BJ (cell line): ENCODE measurements around the gene FANCC. TPM values are rescaled to one million over a fixed set of nuclear protein-coding genes. Genes with fewer than 3 reads are reported as not detected.
A peak's percentile ranks its signal among the peaks of the same experiment; 100 is the strongest.

Experiments used
- CTCF ChIA-PET: fragments of 350-600 bp; formaldehyde crosslinking; extraction: SDS; loops from one replicate; lab custom pipeline; 2021; ENCODE audit warnings: antibody characterized with exemption, inconsistent platforms; lab: Yijun Ruan, JAX
- POLR2A ChIA-PET: fragments of 300-600 bp; sonication (Branson Sonifier 250); formaldehyde crosslinking; extraction: SDS; loops from one replicate; lab custom pipeline; 2021; ENCODE audit warnings: antibody characterized with exemption; lab: Charles Lee
- DNase-seq: peaks from one replicate; pipeline ENCODE4 v3.0.0-alpha.2; 2011; ENCODE audit warnings: low read depth
- H3K27me3 ChIP-seq: 2 replicates; pipeline ENCODE4 v1.6.0; 2011; ENCODE audit warnings: low read length; ENCODE audit not compliant: control insufficient read depth, insufficient read depth
- H3K36me3 ChIP-seq: 2 replicates; pipeline ENCODE4 v1.5.1; 2011; ENCODE audit warnings: low read length; ENCODE audit not compliant: control insufficient read depth, insufficient read depth
- H3K4me3 ChIP-seq: 2 replicates; pipeline ENCODE4 v1.5.1; 2011; ENCODE audit warnings: low read depth, mild to moderate bottlenecking, control low read depth, low read length
- CTCF ChIP-seq: IDR thresholded peaks from 2 replicates; pipeline ENCODE4 v1.5.1; 2011; ENCODE audit warnings: low read depth, mild to moderate bottlenecking, control low read depth, inconsistent platforms, low read length, moderate library complexity; ENCODE audit not compliant: insufficient read depth
- polyA plus RNA-seq: library from polyadenylated mRNA; depleted of rRNA; stranded (reverse); fragments of >200 nt; gene quantifications from 2 replicates; pipeline ENCODE4 v1.2.3, GENCODE V29; 2011

The FANCC gene
- polyA plus RNA-seq, 1 experiment = 6.1 TPM

- ChIA-PET POLR2A (no interaction called here), CTCF (no interaction called here)
- TF ChIP-seq CTCF = no peak
- Histone ChIP-seq H3K4me3 (no peak overlapping the region), H3K36me3 (no peaks in the 10 kb centered on the region), H3K27me3 (peaks cover 1% of the 10 kb centered on the region; the same call in 1 of the 2 replicates)
- DNase-seq = no peak
Observed at GRCh38 chr9:95342571-95342970, 25.1 kb upstream of the FANCC start.

- Histone ChIP-seq H3K4me3 (no peak overlapping the region), H3K27me3 (no peaks in the 10 kb centered on the region), H3K36me3 (no peaks in the 10 kb centered on the region)
- TF ChIP-seq CTCF = peak; percentile 43
- POLR2A ChIA-PET = interaction anchor here (0.6 kb wide), 1 partner anchor 29 kb away, joined by 3 read pairs; no protein-coding TSS in a partner anchor
- no peak for DNase-seq
- CTCF ChIA-PET = interaction anchor here (0.6 kb wide), 1 partner anchor 12 kb away, joined by 3 read pairs; no protein-coding TSS in a partner anchor
Observed at GRCh38 chr9:95341293-95341962, 23.9 kb upstream of the FANCC start.

GRCh38 chr9:95338243-95338642, 20.7 kb upstream of the FANCC start:
- DNase-seq = no peak
- CTCF ChIA-PET = no interaction called here
- POLR2A ChIA-PET = no interaction called here
- no peak for TF ChIP-seq CTCF
- H3K4me3 ChIP-seq = no peak overlapping the region
- no peaks in the 10 kb centered on the region for H3K27me3 ChIP-seq
- H3K36me3 ChIP-seq = no peaks in the 10 kb centered on the region

GRCh38 chr9:95336281-95336680, 18.8 kb upstream of the FANCC start:
- ChIA-PET POLR2A (no interaction called here), CTCF (no interaction called here)
- peak; percentile 53 for TF ChIP-seq CTCF
- no peaks in the 10 kb centered on the region for H3K36me3 ChIP-seq
- H3K27me3 ChIP-seq = no peaks in the 10 kb centered on the region
- DNase-seq = no peak
- H3K4me3 ChIP-seq = no peak overlapping the region

- Histone ChIP-seq H3K4me3 (no peak overlapping the region), H3K27me3 (no peaks in the 10 kb centered on the region), H3K36me3 (no peaks in the 10 kb centered on the region)
- POLR2A ChIA-PET = no interaction called here
- no peak for TF ChIP-seq CTCF
- CTCF ChIA-PET = interaction anchor here (1.5 kb wide), 1 partner anchor 12 kb away, joined by 3 read pairs; no protein-coding TSS in a partner anchor
- DNase-seq = no peak
Observed at GRCh38 chr9:95333426-95333825, 15.9 kb upstream of the FANCC start.
